Measurements from ENCODE around the gene ADPRH.

GRCh38 chr3:119624002-119624720, 44.9 kb downstream of the ADPRH start:
- TF ChIP-seq, protein P1, sequence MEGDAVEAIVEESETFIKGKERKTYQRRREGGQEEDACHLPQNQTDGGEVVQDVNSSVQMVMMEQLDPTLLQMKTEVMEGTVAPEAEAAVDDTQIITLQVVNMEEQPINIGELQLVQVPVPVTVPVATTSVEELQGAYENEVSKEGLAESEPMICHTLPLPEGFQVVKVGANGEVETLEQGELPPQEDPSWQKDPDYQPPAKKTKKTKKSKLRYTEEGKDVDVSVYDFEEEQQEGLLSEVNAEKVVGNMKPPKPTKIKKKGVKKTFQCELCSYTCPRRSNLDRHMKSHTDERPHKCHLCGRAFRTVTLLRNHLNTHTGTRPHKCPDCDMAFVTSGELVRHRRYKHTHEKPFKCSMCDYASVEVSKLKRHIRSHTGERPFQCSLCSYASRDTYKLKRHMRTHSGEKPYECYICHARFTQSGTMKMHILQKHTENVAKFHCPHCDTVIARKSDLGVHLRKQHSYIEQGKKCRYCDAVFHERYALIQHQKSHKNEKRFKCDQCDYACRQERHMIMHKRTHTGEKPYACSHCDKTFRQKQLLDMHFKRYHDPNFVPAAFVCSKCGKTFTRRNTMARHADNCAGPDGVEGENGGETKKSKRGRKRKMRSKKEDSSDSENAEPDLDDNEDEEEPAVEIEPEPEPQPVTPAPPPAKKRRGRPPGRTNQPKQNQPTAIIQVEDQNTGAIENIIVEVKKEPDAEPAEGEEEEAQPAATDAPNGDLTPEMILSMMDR (IDR thresholded peaks at IDR 0.05; ENCODE audit: low read depth, low read length) = no peak
- no peak for TF ChIP-seq EZH2phosphoT487 (IDR thresholded peaks at IDR 0.05; ENCODE audit: low read depth)

Measured in OCI-LY3 (cell line).